CD8-positive, alpha-beta memory T cell (primary cell): ENCODE results near the gene AMY1A. TPM values are rescaled to one million over a fixed set of nuclear protein-coding genes. Genes with fewer than 3 reads are reported as not detected.
"Not testable (repeated sequence)": the region's sequence is repeated elsewhere in the genome, so short reads cannot be mapped to it uniquely, and the experiment has no call there.

Experiments
- CTCF ChIA-PET: fragments of 350-600 bp; sonication (Branson Sonifier 250); formaldehyde crosslinking; loops from one replicate; lab custom pipeline; 2021; ENCODE audit warnings: antibody characterized with exemption; lab: Charles Lee
- POLR2A ChIA-PET: fragments of 350-600 bp; sonication (Branson Sonifier 250); formaldehyde crosslinking; loops from one replicate; lab custom pipeline; 2021; ENCODE audit warnings: antibody characterized with exemption; lab: Charles Lee
- DNase-seq, 5 donors: peaks; one replicate each; pipeline versions ENCODE4 v3.0.0 to v3.0.0-alpha.2; 2020 to 2022; ENCODE audit warnings: mixed read lengths in 1 of 5
- H3K27ac ChIP-seq: one replicate; pipeline ENCODE4 v1.7.0; 2013; ENCODE audit warnings: low read depth, mild to moderate bottlenecking, low read length, moderate library complexity
- H3K27me3 ChIP-seq: 2 replicates; pipeline ENCODE4 v1.7.0; 2013; ENCODE audit warnings: low read length, mild to moderate bottlenecking; ENCODE audit not compliant: insufficient read depth, poor library complexity, severe bottlenecking
- H3K36me3 ChIP-seq: 2 replicates; pipeline ENCODE4 v1.7.0; 2013; ENCODE audit warnings: mild to moderate bottlenecking, low read length, moderate library complexity; ENCODE audit not compliant: insufficient read depth
- H3K4me1 ChIP-seq: 2 replicates; pipeline ENCODE4 v1.7.0; 2013; ENCODE audit warnings: mild to moderate bottlenecking, low read length, moderate library complexity; ENCODE audit not compliant: insufficient read depth
- H3K4me3 ChIP-seq: 2 replicates; pipeline ENCODE4 v1.7.0; 2013; ENCODE audit warnings: mild to moderate bottlenecking, low read length
- H3K9me3 ChIP-seq: 2 replicates; pipeline ENCODE4 v1.7.0; 2013; ENCODE audit warnings: mild to moderate bottlenecking, low read length
- H3K27ac Mint-ChIP-seq, 8 donors: one replicate each; pipeline ENCODE4 v1.8.0; 2020 to 2021; ENCODE audit warnings: mixed read lengths in 8 of 8, mild to moderate bottlenecking in 6 of 8, inconsistent platforms in 3 of 8, moderate library complexity in 3 of 8
- H3K27me3 Mint-ChIP-seq, 2 donors: one replicate each; pipeline ENCODE4 v1.8.0; 2020 to 2021; ENCODE audit warnings: mixed read lengths in 2 of 2, mild to moderate bottlenecking in 1 of 2, moderate library complexity in 1 of 2
- H3K36me3 Mint-ChIP-seq, 3 donors: one replicate each; pipeline ENCODE4 v1.8.0; 2020 to 2021; ENCODE audit warnings: mixed read lengths in 3 of 3, inconsistent platforms in 1 of 3, mild to moderate bottlenecking in 1 of 3
- H3K4me1 Mint-ChIP-seq, 3 donors: one replicate each; pipeline ENCODE4 v1.8.0; 2020 to 2021; ENCODE audit warnings: mixed read lengths in 3 of 3, inconsistent platforms in 1 of 3, mild to moderate bottlenecking in 1 of 3
- H3K4me3 Mint-ChIP-seq, 7 donors: one replicate each; pipeline ENCODE4 v1.8.0; 2020 to 2021; ENCODE audit warnings: mixed read lengths in 7 of 7, mild to moderate bottlenecking in 6 of 7, moderate library complexity in 4 of 7, inconsistent platforms in 2 of 7
- H3K9me3 Mint-ChIP-seq, 5 donors: one replicate each; pipeline ENCODE4 v1.8.0; 2020 to 2022; ENCODE audit warnings: mixed read lengths in 5 of 5, mild to moderate bottlenecking in 3 of 5, moderate library complexity in 2 of 5, inconsistent platforms in 1 of 5
- polyA plus RNA-seq: library from polyadenylated mRNA; unstranded; fragments of 300-500 nt; fragmentation: Illumina TruSeq; gene quantifications from one replicate; pipeline ENCODE4 v1.2.3, GENCODE V29; 2021
- total RNA-seq, 2 experiments: library from RNA; stranded (reverse); gene quantifications; one replicate each; pipeline ENCODE4 v1.2.3, GENCODE V29; 2021

Gene AMY1A
- not detected for total RNA-seq
- polyA plus RNA-seq, result not detected

- H3K9me3 Mint-ChIP-seq, H3K9me3 ChIP-seq, CTCF ChIA-PET, H3K27me3 ChIP-seq, H3K4me3 Mint-ChIP-seq, H3K27ac ChIP-seq, POLR2A ChIA-PET, H3K4me1 Mint-ChIP-seq, H3K4me3 ChIP-seq, H3K27me3 Mint-ChIP-seq, DNase-seq, H3K36me3 Mint-ChIP-seq, H3K27ac Mint-ChIP-seq, H3K36me3 ChIP-seq, H3K4me1 ChIP-seq: not testable (repeated sequence)
Observed at GRCh38 chr1:103655460-103655859, at the start of gene AMY1A. Gene AMY1A (plus strand): TSS chr1:103655760. CDS start chr1:103656331, 571 bp downstream.

- Histone ChIP-seq H3K4me1 (no peaks in the 10 kb centered on the region), H3K9me3 (no peaks in the 10 kb centered on the region), H3K27ac (no peak overlapping the region), H3K36me3 (no peaks in the 10 kb centered on the region), H3K4me3 (no peak overlapping the region), H3K27me3 (no peaks in the 10 kb centered on the region)
- Mint-ChIP-seq H3K36me3 (no peaks in the 10 kb centered on the region), H3K4me1 (no peaks in the 10 kb centered on the region), H3K9me3 (peaks cover 0 to 2% (median 0%) of the 10 kb centered on the region in 5 donors), H3K4me3 (no peak overlapping the region), H3K27ac (no peak overlapping the region), H3K27me3 (no peaks in the 10 kb centered on the region)
- ChIA-PET POLR2A (no interaction called here), CTCF (no interaction called here)
- no peak for DNase-seq
Observed at GRCh38 chr1:103616362-103616761, 39.2 kb upstream of the AMY1A start.

GRCh38 chr1:103616994-103617477, 38.5 kb upstream of the AMY1A start, which contains the start of gene AMY2A:
Gene AMY2A (plus strand): TSS chr1:103617427. CDS start chr1:103617441, 14 bp downstream.
- H3K36me3 Mint-ChIP-seq, H3K4me1 Mint-ChIP-seq, H3K27ac ChIP-seq, H3K27me3 Mint-ChIP-seq, H3K4me1 ChIP-seq, DNase-seq, H3K9me3 Mint-ChIP-seq, CTCF ChIA-PET, H3K27me3 ChIP-seq, POLR2A ChIA-PET, H3K27ac Mint-ChIP-seq, H3K36me3 ChIP-seq, H3K4me3 Mint-ChIP-seq, H3K9me3 ChIP-seq, H3K4me3 ChIP-seq: not testable (repeated sequence)

- H3K36me3 Mint-ChIP-seq, POLR2A ChIA-PET, H3K4me3 ChIP-seq, H3K9me3 ChIP-seq, DNase-seq, H3K4me1 Mint-ChIP-seq, H3K27ac Mint-ChIP-seq, H3K9me3 Mint-ChIP-seq, H3K27me3 Mint-ChIP-seq, H3K4me3 Mint-ChIP-seq, H3K4me1 ChIP-seq, CTCF ChIA-PET, H3K27me3 ChIP-seq, H3K36me3 ChIP-seq, H3K27ac ChIP-seq: not testable (repeated sequence)
Observed at GRCh38 chr1:103627436-103627835, 28.1 kb upstream of the AMY1A start.

- H3K4me3 ChIP-seq, H3K36me3 ChIP-seq, CTCF ChIA-PET, H3K9me3 Mint-ChIP-seq, H3K27me3 Mint-ChIP-seq, H3K4me1 ChIP-seq, H3K9me3 ChIP-seq, H3K27ac ChIP-seq, H3K27me3 ChIP-seq, DNase-seq, H3K36me3 Mint-ChIP-seq, POLR2A ChIA-PET, H3K4me3 Mint-ChIP-seq, H3K4me1 Mint-ChIP-seq, H3K27ac Mint-ChIP-seq: not testable (repeated sequence)
Observed at GRCh38 chr1:103641194-103641593, 14.4 kb upstream of the AMY1A start.

- H3K36me3 ChIP-seq, H3K27me3 Mint-ChIP-seq, H3K27me3 ChIP-seq, POLR2A ChIA-PET, H3K4me3 ChIP-seq, CTCF ChIA-PET, H3K4me1 ChIP-seq, H3K9me3 ChIP-seq, H3K36me3 Mint-ChIP-seq, H3K9me3 Mint-ChIP-seq, H3K27ac ChIP-seq, H3K4me1 Mint-ChIP-seq, DNase-seq, H3K27ac Mint-ChIP-seq, H3K4me3 Mint-ChIP-seq: not testable (repeated sequence)
Observed at GRCh38 chr1:103643908-103644307, 11.7 kb upstream of the AMY1A start.

GRCh38 chr1:103650305-103650704, 5.3 kb upstream of the AMY1A start:
- DNase-seq, H3K27me3 Mint-ChIP-seq, POLR2A ChIA-PET, H3K4me3 ChIP-seq, H3K27me3 ChIP-seq, H3K27ac ChIP-seq, H3K4me1 ChIP-seq, H3K27ac Mint-ChIP-seq, H3K9me3 ChIP-seq, CTCF ChIA-PET, H3K9me3 Mint-ChIP-seq, H3K36me3 Mint-ChIP-seq, H3K4me1 Mint-ChIP-seq, H3K36me3 ChIP-seq, H3K4me3 Mint-ChIP-seq: not testable (repeated sequence)

GRCh38 chr1:103650889-103651288, 4.7 kb upstream of the AMY1A start:
- DNase-seq, H3K36me3 Mint-ChIP-seq, H3K36me3 ChIP-seq, H3K4me3 Mint-ChIP-seq, POLR2A ChIA-PET, H3K9me3 ChIP-seq, H3K27ac Mint-ChIP-seq, H3K4me3 ChIP-seq, H3K27me3 Mint-ChIP-seq, H3K9me3 Mint-ChIP-seq, H3K27ac ChIP-seq, H3K4me1 ChIP-seq, H3K4me1 Mint-ChIP-seq, CTCF ChIA-PET, H3K27me3 ChIP-seq: not testable (repeated sequence)

GRCh38 chr1:103654133-103654532, 1.4 kb upstream of the AMY1A start:
- H3K27ac ChIP-seq, H3K4me1 ChIP-seq, POLR2A ChIA-PET, H3K4me3 Mint-ChIP-seq, H3K36me3 ChIP-seq, H3K4me1 Mint-ChIP-seq, H3K27ac Mint-ChIP-seq, CTCF ChIA-PET, DNase-seq, H3K27me3 ChIP-seq, H3K36me3 Mint-ChIP-seq, H3K27me3 Mint-ChIP-seq, H3K9me3 ChIP-seq, H3K9me3 Mint-ChIP-seq, H3K4me3 ChIP-seq: not testable (repeated sequence)
